Measurements from ENCODE around the gene CXCL1. TPM values are rescaled to one million over a fixed set of nuclear protein-coding genes. Genes with fewer than 3 reads are reported as not detected.
A peak's percentile ranks its signal among the peaks of the same experiment; 100 is the strongest.

CXCL1 gene
- total RNA-seq, 4 donors from 2014 or later, result 9.5 to 152 (median 50.1) TPM

- Histone ChIP-seq H3K27ac (no peak overlapping the region), H3K4me3 (no peak overlapping the region), H3K4me1 (peaks cover 0 to 9% (median 0%) of the 10 kb centered on the region in 3 donors), H3K36me3 (no peaks in the 10 kb centered on the region), H3K9me3 (no peaks in the 10 kb centered on the region), H3K27me3 (peaks cover 0 to 22% (median 0%) of the 10 kb centered on the region in 4 donors)
- TF ChIP-seq CTCF (IDR thresholded peaks at IDR 0.05) (no peak), POLR2A (IDR thresholded peaks at IDR 0.05) (no peak)
- DNase-seq, result no peak
- intact Hi-C loops (cut with DNase I), result no loop called here
Measured at GRCh38 chr4:73852771-73853170, 16.4 kb upstream of the CXCL1 start.

- Histone ChIP-seq H3K27ac (no peak within 1 kb of the TSS), H3K4me3 (peak within 1 kb of the TSS in 3 of 4 donors; percentile 16 to 51 (median 24)), H3K9me3 (no peaks in the 10 kb centered on the region), H3K36me3 (no peaks in the 10 kb centered on the region), H3K4me1 (peaks cover 0 to 9% (median 0%) of the 10 kb centered on the region in 3 donors), H3K27me3 (peaks cover 0 to 20% (median 0%) of the 10 kb centered on the region in 4 donors)
- TF ChIP-seq CTCF (IDR thresholded peaks at IDR 0.05) (peak in 1 of 6 experiments; percentile 33), POLR2A (IDR thresholded peaks at IDR 0.05) (no peak)
- 33 to 50% methylated on average over 2 to 8 of the region's 22 CpGs for WGBS, 2 donors
- intact Hi-C loops (cut with DNase I), result no loop called here
- no peak for DNase-seq
Measured at GRCh38 chr4:73853246-73853704, 15.9 kb upstream of the CXCL1 start, which contains the start of gene PF4V1. TSS of gene PF4V1 (plus strand) at chr4:73853296. CDS start at chr4:73853363, 67 bp downstream.

- Histone ChIP-seq H3K27ac (no peak overlapping the region), H3K9me3 (no peaks in the 10 kb centered on the region), H3K4me1 (peaks cover 0 to 9% (median 0%) of the 10 kb centered on the region in 3 donors)
Measured at GRCh38 chr4:73853718-73854473, 15.3 kb upstream of the CXCL1 start.

GRCh38 chr4:73855406-73855805 lies 13.8 kb upstream of the CXCL1 start:
- 88 to 92% methylated on average over 4 of the region's 4 CpGs for WGBS, 2 donors

More at GRCh38 chr4:73853718-73854473, 15.3 kb upstream of the CXCL1 start:
- peak overlapping the region in 2 of 4 donors; percentile 24 to 51 for H3K4me3 ChIP-seq
- intact Hi-C loops (cut with DNase I), result no loop called here
- H3K27me3 ChIP-seq, result peaks cover 0 to 20% (median 0%) of the 10 kb centered on the region in 4 donors
- WGBS, 2 donors, result 40 to 48% methylated on average over 8 of the region's 8 CpGs
- TF ChIP-seq POLR2A (IDR thresholded peaks at IDR 0.05), result no peak
- TF ChIP-seq CTCF (IDR thresholded peaks at IDR 0.05), result no peak
- DNase-seq, result no peak
- no peaks in the 10 kb centered on the region for H3K36me3 ChIP-seq

More at GRCh38 chr4:73855406-73855805, 13.8 kb upstream of the CXCL1 start:
- Histone ChIP-seq H3K27ac (no peak overlapping the region), H3K9me3 (no peaks in the 10 kb centered on the region), H3K27me3 (peaks cover 0 to 20% (median 0%) of the 10 kb centered on the region in 4 donors), H3K4me1 (peaks cover 0 to 19% (median 0%) of the 10 kb centered on the region in 3 donors), H3K4me3 (no peak overlapping the region), H3K36me3 (no peaks in the 10 kb centered on the region)
- intact Hi-C loops (cut with DNase I), result no loop called here
- TF ChIP-seq POLR2A (IDR thresholded peaks at IDR 0.05), result no peak
- no peak for TF ChIP-seq CTCF (IDR thresholded peaks at IDR 0.05)
- DNase-seq, result no peak
